NCI-H1048 (cell line): ENCODE results near the gene PDP2.
"Not testable (repeated sequence)": the region's sequence is repeated elsewhere in the genome, so short reads cannot be mapped to it uniquely, and the experiment has no call there.

Experiments used
- DNase-seq: peaks from one replicate; lab custom pipeline; 2025; lab: John Stamatoyannopoulos, UW

Gene PDP2

GRCh38 chr16:66919569-66920298 is 39.4 kb downstream of the PDP2 start:
- no peak for DNase-seq

- DNase-seq, result no peak
Measured at GRCh38 chr16:66920299-66920590, 39.9 kb downstream of the PDP2 start.

GRCh38 chr16:66920924-66921680 is 40.8 kb downstream of the PDP2 start:
- no peak for DNase-seq

GRCh38 chr16:66921729-66922450 is 41.6 kb downstream of the PDP2 start:
- no peak for DNase-seq

GRCh38 chr16:66923247-66923731 is 43.0 kb downstream of the PDP2 start:
- no peak for DNase-seq

GRCh38 chr16:66923866-66924265 is 43.6 kb downstream of the PDP2 start:
- DNase-seq, result no peak

- no peak for DNase-seq
Measured at GRCh38 chr16:66924527-66925321, 44.4 kb downstream of the PDP2 start.

- DNase-seq, result no peak
Measured at GRCh38 chr16:66925322-66925840, 45.1 kb downstream of the PDP2 start, which contains the start of gene RRAD. RRAD (minus strand) TSS chr16:66925535; CDS start chr16:66925179, 356 bp downstream.

- no peak for DNase-seq
Measured at GRCh38 chr16:66926171-66926947, 46.0 kb downstream of the PDP2 start.

- no peak for DNase-seq
Measured at GRCh38 chr16:66926961-66927436, 46.7 kb downstream of the PDP2 start.

- DNase-seq, result no peak
Measured at GRCh38 chr16:66927918-66928649, 47.8 kb downstream of the PDP2 start.

GRCh38 chr16:66928702-66929388 is 48.5 kb downstream of the PDP2 start:
- no peak for DNase-seq

- DNase-seq, result no peak
Measured at GRCh38 chr16:66930189-66930588, 49.9 kb downstream of the PDP2 start.

- no peak for DNase-seq
Measured at GRCh38 chr16:66931665-66932064, 51.4 kb downstream of the PDP2 start.

- DNase-seq, result no peak
Measured at GRCh38 chr16:66932076-66932475, 51.8 kb downstream of the PDP2 start.

- no peak for DNase-seq
Measured at GRCh38 chr16:66933776-66934137, 53.4 kb downstream of the PDP2 start.

GRCh38 chr16:66934138-66934838 is 54.0 kb downstream of the PDP2 start, which contains the start of gene CIAO2B:
CIAO2B (minus strand) TSS chr16:66934402; CDS start chr16:66934364, 38 bp downstream.
- DNase-seq, result peak; percentile 6

GRCh38 chr16:66934839-66935313 is 54.6 kb downstream of the PDP2 start:
- DNase-seq, result not testable (repeated sequence)
